Tibial artery (tissue), 4 donors: ENCODE measurements around the gene SPSB1.

Experiments
- DNase-seq, 2 donors: peaks; one replicate each; pipeline ENCODE4 v3.0.0-alpha.2; 2019
- H3K27ac ChIP-seq, 2 donors: fragments of 200-600 bp; sonication (generic) in 1 of 2; 1 replicate in 1 of 2; 2 replicates in 1 of 2; pipeline ENCODE4 v1.5.1; 2018 to 2019; ENCODE audit warnings: mild to moderate bottlenecking in 1 of 2
- H3K27me3 ChIP-seq, 2 donors: fragments of 200-600 bp; sonication (generic) in 1 of 2; one replicate each; pipeline versions ENCODE4 v1.5.1 to v1.6.0; 2016 to 2019
- H3K36me3 ChIP-seq, 3 donors: fragments of 200-600 bp; sonication (generic) in 2 of 3; one replicate each; pipeline ENCODE4 v1.5.1; 2016 to 2019; ENCODE audit warnings: mild to moderate bottlenecking in 2 of 3
- H3K4me1 ChIP-seq, 4 donors: fragments of 200-600 bp; sonication (generic) in 2 of 4; 1 replicate in 3 of 4; 2 replicates in 1 of 4; pipeline ENCODE4 v1.5.1; 2016 to 2019
- H3K4me3 ChIP-seq, 2 donors: fragments of 200-600 bp; sonication (generic) in 1 of 2; 1 replicate in 1 of 2; 2 replicates in 1 of 2; pipeline ENCODE4 v1.5.1; 2018 to 2019; ENCODE audit warnings: mild to moderate bottlenecking in 2 of 2
- H3K9me3 ChIP-seq, 3 donors: fragments of 200-600 bp; sonication (generic) in 1 of 3; one replicate each; pipeline ENCODE4 v1.5.1; 2016 to 2019
- CTCF ChIP-seq, 2 experiments: fragments of 200-600 bp in 1 of 2; fragments of 450-650 bp in 1 of 2; IDR thresholded peaks; one replicate each; pipeline ENCODE4 v1.5.1; 2017 to 2019; ENCODE audit warnings: antibody characterized with exemption in 2 of 2, mild to moderate bottlenecking in 1 of 2, moderate library complexity in 1 of 2
- intact Hi-C: fragments of 100-400 bp; cut with DNase I; formaldehyde crosslinking; loops from one replicate; pipeline ENCODE4 v1.15.0; 2023; ENCODE audit warnings: low total_unique reads

SPSB1 gene

GRCh38 chr1:9321480-9321849 is 28.8 kb downstream of the SPSB1 start:
- Histone ChIP-seq H3K4me1 (peaks cover 5 to 100% (median 98%) of the 10 kb centered on the region in 4 donors), H3K27me3 (no peaks in the 10 kb centered on the region), H3K36me3 (no peaks in the 10 kb centered on the region), H3K9me3 (no peaks in the 10 kb centered on the region), H3K4me3 (peak overlapping the region; percentile 17 to 28), H3K27ac (peak overlapping the region; percentile 81 to 89)
- intact Hi-C loops = no loop called here
- DNase-seq = no peak
- no peak for TF ChIP-seq CTCF (IDR thresholded peaks at IDR 0.05)

DNA sequence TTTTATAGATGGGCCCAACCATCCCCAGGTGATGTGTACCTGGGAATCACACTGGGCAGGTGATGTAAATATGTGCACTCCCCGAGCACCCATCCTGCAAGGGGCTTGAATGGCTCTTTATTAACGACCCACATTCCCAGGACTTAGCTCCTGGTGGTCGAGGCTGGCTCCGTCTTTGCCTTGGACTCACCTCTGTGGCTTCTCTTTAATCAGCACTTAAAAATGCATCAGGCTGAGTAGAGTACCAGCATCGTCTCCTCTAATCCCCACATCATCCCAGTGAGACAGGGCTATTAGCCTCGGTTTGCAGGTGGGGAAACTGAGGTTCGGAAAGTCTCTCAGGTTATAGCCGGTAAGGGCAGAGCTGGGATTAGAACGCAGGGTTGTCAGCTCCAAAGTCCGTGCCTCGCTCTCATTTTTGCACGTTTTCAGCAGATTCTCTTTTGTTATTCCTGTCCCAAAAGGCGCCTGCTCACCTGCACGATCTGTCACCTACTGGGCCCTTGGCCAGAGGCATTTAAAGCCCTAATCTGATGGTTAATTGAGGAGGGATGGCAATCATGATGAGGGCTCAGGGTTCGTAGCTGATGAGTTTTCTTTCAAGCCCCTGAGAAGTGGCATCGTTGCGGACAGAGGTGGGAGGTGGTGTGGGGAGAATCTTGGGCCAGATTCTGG is 29.4 kb downstream of the SPSB1 start:
- DNase-seq = no peak
- intact Hi-C loops = no loop called here
- Histone ChIP-seq H3K27ac (peak overlapping the region; percentile 81 to 89), H3K4me1 (peaks cover 11 to 100% (median 98%) of the 10 kb centered on the region in 4 donors), H3K4me3 (no peak overlapping the region), H3K9me3 (no peaks in the 10 kb centered on the region), H3K27me3 (no peaks in the 10 kb centered on the region), H3K36me3 (no peaks in the 10 kb centered on the region)
- no peak for TF ChIP-seq CTCF (IDR thresholded peaks at IDR 0.05)

GRCh38 chr1:9322661-9323244 is 30.1 kb downstream of the SPSB1 start:
- intact Hi-C loops = no loop called here
- Histone ChIP-seq H3K36me3 (no peaks in the 10 kb centered on the region), H3K9me3 (no peaks in the 10 kb centered on the region), H3K4me3 (no peak overlapping the region), H3K27me3 (no peaks in the 10 kb centered on the region), H3K27ac (peak overlapping the region; percentile 81 to 89), H3K4me1 (peaks cover 13 to 100% (median 98%) of the 10 kb centered on the region in 4 donors)
- no peak for DNase-seq
- no peak for TF ChIP-seq CTCF (IDR thresholded peaks at IDR 0.05)

DNA sequence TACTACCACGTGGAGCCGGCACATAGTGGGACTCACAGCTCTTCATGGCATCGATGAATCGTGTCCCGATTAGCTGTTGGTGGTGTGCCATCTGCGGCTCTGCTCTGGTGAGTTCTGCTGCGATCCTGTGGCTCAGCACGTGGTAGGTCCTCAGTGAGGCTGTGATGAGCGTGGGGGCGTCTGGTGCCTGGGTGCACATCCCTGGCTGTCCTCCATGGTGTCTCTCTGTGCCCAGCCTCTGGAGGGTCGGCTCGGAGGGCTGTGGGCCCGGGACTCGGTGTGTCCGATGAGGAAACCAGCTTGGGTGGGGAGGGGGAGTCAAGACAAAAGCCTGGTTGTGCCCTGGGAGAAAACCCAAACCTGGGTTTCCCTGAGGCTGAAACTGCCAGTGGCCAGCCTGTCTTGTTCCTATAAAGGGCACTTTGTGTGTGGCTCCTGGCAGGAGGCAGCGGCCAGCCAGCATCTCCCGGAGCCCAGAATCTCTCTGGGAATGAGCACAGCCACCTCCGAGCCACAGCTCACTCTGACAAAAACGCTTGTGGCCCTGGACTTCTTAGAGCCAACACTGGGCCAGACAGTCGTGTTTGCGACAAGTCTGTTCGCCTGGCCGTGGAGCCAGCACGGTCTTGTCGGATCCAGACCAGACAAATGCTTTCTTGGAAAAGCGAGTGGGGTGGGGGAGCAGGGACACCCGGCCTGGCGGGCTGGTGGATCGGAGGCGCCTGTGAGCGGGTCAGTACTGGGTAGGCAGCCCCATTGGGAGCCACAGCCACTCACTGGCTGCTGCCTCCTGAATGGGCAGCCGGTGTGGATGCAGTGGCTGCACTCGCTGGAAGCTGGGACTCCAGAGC is 31.8 kb downstream of the SPSB1 start:
- H3K4me1 ChIP-seq = peaks cover 13 to 100% (median 96%) of the 10 kb centered on the region in 4 donors
- intact Hi-C loops = no loop called here
- H3K27ac ChIP-seq = peak overlapping the region; percentile 81 to 89
- H3K27me3 ChIP-seq = no peaks in the 10 kb centered on the region
- no peak for DNase-seq
- TF ChIP-seq CTCF (IDR thresholded peaks at IDR 0.05) = no peak
- H3K9me3 ChIP-seq = no peaks in the 10 kb centered on the region
- no peaks in the 10 kb centered on the region for H3K36me3 ChIP-seq
- peak overlapping the region in 1 of 2 donors; percentile 0 for H3K4me3 ChIP-seq

GRCh38 chr1:9326596-9326995 is 33.9 kb downstream of the SPSB1 start:
- peak overlapping the region; percentile 81 to 89 for H3K27ac ChIP-seq
- H3K4me1 ChIP-seq = peaks cover 13 to 97% (median 80%) of the 10 kb centered on the region in 4 donors
- DNase-seq = peak in 1 of 2 donors; percentile 82
- H3K27me3 ChIP-seq = no peaks in the 10 kb centered on the region
- no peak for TF ChIP-seq CTCF (IDR thresholded peaks at IDR 0.05)
- no peaks in the 10 kb centered on the region for H3K9me3 ChIP-seq
- peak overlapping the region in 1 of 2 donors; percentile 5 for H3K4me3 ChIP-seq
- intact Hi-C loops = no loop called here
- no peaks in the 10 kb centered on the region for H3K36me3 ChIP-seq
